GM12801 (cell line): Measurements from ENCODE around the gene RTL5.

Source experiments
- CTCF ChIP-seq: IDR thresholded peaks from one replicate; pipeline ENCODE4 v1.5.1; 2011; ENCODE audit warnings: control low read depth; ENCODE audit not compliant: insufficient read length; ENCODE audit errors: extremely low read depth

The RTL5 gene

GRCh38 chrX:72094894-72095293, 36.8 kb downstream of the RTL5 start:
- no peak for TF ChIP-seq CTCF

- TF ChIP-seq CTCF = no peak
Measured at GRCh38 chrX:72089254-72089653, 42.5 kb downstream of the RTL5 start.

- no peak for TF ChIP-seq CTCF
Measured at GRCh38 chrX:72088761-72089160, 43.0 kb downstream of the RTL5 start.

- no peak for TF ChIP-seq CTCF
Measured at GRCh38 chrX:72086995-72087394, 44.7 kb downstream of the RTL5 start.

- TF ChIP-seq CTCF = no peak
Measured at GRCh38 chrX:72084114-72084513, 47.6 kb downstream of the RTL5 start.

- no peak for TF ChIP-seq CTCF
Measured at GRCh38 chrX:72083291-72083690, 48.4 kb downstream of the RTL5 start.

- no peak for TF ChIP-seq CTCF
Measured at GRCh38 chrX:72081605-72082320, 50.0 kb downstream of the RTL5 start.
